ENCODE data around the gene CPNE6. TPM values are rescaled to one million over a fixed set of nuclear protein-coding genes. Genes with fewer than 3 reads are reported as not detected.

CPNE6 gene
- total and polyA plus RNA-seq, 2 of the 13 experiments (the other 11 are each of a cell fraction or from before 2014, with no cell fraction given), result not detected

- TF ChIP-seq, protein P1, sequence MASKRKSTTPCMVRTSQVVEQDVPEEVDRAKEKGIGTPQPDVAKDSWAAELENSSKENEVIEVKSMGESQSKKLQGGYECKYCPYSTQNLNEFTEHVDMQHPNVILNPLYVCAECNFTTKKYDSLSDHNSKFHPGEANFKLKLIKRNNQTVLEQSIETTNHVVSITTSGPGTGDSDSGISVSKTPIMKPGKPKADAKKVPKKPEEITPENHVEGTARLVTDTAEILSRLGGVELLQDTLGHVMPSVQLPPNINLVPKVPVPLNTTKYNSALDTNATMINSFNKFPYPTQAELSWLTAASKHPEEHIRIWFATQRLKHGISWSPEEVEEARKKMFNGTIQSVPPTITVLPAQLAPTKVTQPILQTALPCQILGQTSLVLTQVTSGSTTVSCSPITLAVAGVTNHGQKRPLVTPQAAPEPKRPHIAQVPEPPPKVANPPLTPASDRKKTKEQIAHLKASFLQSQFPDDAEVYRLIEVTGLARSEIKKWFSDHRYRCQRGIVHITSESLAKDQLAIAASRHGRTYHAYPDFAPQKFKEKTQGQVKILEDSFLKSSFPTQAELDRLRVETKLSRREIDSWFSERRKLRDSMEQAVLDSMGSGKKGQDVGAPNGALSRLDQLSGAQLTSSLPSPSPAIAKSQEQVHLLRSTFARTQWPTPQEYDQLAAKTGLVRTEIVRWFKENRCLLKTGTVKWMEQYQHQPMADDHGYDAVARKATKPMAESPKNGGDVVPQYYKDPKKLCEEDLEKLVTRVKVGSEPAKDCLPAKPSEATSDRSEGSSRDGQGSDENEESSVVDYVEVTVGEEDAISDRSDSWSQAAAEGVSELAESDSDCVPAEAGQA (IDR thresholded peaks at IDR 0.05; ENCODE audit: low read depth), result no peak; the same call in 1 of the 2 replicates
- TF ChIP-seq, protein P1 (CRISPR knock-in tag; IDR thresholded peaks at IDR 0.05; ENCODE audit: borderline replicate concordance), result no peak
- TF ChIP-seq, protein P2, sequence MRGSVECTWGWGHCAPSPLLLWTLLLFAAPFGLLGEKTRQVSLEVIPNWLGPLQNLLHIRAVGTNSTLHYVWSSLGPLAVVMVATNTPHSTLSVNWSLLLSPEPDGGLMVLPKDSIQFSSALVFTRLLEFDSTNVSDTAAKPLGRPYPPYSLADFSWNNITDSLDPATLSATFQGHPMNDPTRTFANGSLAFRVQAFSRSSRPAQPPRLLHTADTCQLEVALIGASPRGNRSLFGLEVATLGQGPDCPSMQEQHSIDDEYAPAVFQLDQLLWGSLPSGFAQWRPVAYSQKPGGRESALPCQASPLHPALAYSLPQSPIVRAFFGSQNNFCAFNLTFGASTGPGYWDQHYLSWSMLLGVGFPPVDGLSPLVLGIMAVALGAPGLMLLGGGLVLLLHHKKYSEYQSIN (CRISPR knock-in tag; IDR thresholded peaks at IDR 0.05; ENCODE audit: borderline replicate concordance), result no peak
- TF ChIP-seq, protein P3, sequence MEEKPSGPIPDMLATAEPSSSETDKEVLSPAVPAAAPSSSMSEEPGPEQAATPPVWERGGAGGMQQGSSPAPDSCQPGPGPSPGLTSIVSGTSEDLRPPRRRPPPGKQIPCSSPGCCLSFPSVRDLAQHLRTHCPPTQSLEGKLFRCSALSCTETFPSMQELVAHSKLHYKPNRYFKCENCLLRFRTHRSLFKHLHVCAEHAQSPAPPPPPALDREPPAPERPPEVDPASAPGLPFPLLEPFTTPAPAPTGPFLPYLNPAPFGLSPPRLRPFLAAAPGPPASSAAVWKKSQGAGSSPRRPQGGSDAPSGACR (CRISPR knock-in tag; IDR thresholded peaks at IDR 0.05), result peak; percentile 77
- peak; percentile 67; the same call in 1 of the 2 replicates for TF ChIP-seq KLF6 (CRISPR knock-in tag; IDR thresholded peaks at IDR 0.05)
- TF ChIP-seq, protein P4, sequence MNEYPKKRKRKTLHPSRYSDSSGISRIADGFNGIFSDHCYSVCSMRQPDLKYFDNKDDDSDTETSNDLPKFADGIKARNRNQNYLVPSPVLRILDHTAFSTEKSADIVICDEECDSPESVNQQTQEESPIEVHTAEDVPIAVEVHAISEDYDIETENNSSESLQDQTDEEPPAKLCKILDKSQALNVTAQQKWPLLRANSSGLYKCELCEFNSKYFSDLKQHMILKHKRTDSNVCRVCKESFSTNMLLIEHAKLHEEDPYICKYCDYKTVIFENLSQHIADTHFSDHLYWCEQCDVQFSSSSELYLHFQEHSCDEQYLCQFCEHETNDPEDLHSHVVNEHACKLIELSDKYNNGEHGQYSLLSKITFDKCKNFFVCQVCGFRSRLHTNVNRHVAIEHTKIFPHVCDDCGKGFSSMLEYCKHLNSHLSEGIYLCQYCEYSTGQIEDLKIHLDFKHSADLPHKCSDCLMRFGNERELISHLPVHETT (CRISPR knock-in tag; conservative IDR thresholded peaks at IDR 0.05), result peak; percentile 24; the same call in 1 of the 2 replicates
- TF ChIP-seq ZNF333 (CRISPR knock-in tag; IDR thresholded peaks at IDR 0.05; ENCODE audit: borderline replicate concordance), result no peak; the same call in 1 of the 2 replicates
- TF ChIP-seq DZIP1 (CRISPR knock-in tag; IDR thresholded peaks at IDR 0.05), result no peak; the same call in 1 of the 2 replicates
- peak; percentile 89; the same call in 1 of the 2 replicates for TF ChIP-seq MTA1 (CRISPR knock-in tag; IDR thresholded peaks at IDR 0.05; ENCODE audit: borderline replicate concordance)
- TF ChIP-seq, protein P5, sequence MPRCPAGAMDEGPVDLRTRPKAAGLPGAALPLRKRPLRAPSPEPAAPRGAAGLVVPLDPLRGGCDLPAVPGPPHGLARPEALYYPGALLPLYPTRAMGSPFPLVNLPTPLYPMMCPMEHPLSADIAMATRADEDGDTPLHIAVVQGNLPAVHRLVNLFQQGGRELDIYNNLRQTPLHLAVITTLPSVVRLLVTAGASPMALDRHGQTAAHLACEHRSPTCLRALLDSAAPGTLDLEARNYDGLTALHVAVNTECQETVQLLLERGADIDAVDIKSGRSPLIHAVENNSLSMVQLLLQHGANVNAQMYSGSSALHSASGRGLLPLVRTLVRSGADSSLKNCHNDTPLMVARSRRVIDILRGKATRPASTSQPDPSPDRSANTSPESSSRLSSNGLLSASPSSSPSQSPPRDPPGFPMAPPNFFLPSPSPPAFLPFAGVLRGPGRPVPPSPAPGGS (CRISPR knock-in tag; IDR thresholded peaks at IDR 0.05), result peak; percentile 80; the same call in 1 of the 2 replicates
- no peak; the same call in 1 of the 2 replicates for TF ChIP-seq RFXAP (CRISPR knock-in tag; IDR thresholded peaks at IDR 0.05; ENCODE audit: borderline replicate concordance)
- no peak for TF ChIP-seq PAWR (CRISPR knock-in tag; IDR thresholded peaks at IDR 0.05; ENCODE audit: borderline replicate concordance)
- TF ChIP-seq PRMT3 (CRISPR knock-in tag; IDR thresholded peaks at IDR 0.05; ENCODE audit: borderline replicate concordance, low read depth), result no peak
Measured at GRCh38 chr14:24036169-24036962, 35.0 kb upstream of the CPNE6 start (continued).

Data from HepG2 (cell line).